ENCODE measurements around the gene RPS21.

DNA sequence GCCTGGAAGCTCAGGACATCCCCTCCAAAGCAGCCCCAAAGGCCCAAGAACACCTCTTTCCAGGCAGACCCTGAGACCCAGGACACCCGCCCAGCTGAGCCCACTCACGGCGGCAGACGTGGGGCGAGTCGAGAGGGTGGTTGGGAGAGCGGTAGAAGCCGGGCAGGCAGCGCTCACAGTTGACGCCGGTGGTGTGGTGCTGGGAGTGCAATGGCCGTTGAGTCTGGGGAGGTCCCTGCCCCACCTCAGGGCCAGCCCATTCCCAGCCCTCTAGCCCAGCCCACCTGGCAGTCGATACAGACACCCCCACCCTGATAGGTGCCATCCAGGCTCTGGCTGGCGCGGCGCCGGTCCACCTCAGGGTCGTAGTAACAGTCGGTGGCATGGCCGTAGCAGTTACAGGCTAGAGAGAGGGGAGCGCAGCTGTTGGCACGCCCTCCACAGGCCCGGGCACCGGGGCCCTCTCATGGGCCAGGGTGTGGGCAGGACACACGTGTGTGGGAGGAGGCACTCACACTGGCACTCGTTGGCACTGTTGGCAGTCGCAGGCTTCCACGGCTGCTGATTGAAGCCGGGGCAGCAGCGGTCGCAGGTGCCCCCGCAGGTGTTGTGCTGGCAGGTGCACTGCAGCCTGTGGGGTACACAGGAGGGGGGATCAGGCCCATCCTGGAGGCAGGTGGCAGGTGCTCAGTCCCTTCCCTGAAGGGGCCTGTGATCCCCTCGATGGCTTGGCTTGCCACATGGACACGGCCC is 40.3 kb upstream of the RPS21 start:
- TF ChIP-seq EZH2 (IDR thresholded peaks at IDR 0.05; ENCODE audit: borderline replicate concordance, low read depth, low read length, severe bottlenecking): no peak
- TF ChIP-seq, protein P1, sequence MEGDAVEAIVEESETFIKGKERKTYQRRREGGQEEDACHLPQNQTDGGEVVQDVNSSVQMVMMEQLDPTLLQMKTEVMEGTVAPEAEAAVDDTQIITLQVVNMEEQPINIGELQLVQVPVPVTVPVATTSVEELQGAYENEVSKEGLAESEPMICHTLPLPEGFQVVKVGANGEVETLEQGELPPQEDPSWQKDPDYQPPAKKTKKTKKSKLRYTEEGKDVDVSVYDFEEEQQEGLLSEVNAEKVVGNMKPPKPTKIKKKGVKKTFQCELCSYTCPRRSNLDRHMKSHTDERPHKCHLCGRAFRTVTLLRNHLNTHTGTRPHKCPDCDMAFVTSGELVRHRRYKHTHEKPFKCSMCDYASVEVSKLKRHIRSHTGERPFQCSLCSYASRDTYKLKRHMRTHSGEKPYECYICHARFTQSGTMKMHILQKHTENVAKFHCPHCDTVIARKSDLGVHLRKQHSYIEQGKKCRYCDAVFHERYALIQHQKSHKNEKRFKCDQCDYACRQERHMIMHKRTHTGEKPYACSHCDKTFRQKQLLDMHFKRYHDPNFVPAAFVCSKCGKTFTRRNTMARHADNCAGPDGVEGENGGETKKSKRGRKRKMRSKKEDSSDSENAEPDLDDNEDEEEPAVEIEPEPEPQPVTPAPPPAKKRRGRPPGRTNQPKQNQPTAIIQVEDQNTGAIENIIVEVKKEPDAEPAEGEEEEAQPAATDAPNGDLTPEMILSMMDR (IDR thresholded peaks at IDR 0.05; ENCODE audit: borderline replicate concordance, extremely low read depth, low read length, poor library complexity, severe bottlenecking): no peak
